ENCODE results near the gene TMEM169. TPM values are rescaled to one million over a fixed set of nuclear protein-coding genes. Genes with fewer than 3 reads are reported as not detected.

The TMEM169 gene
- total RNA-seq, 1 experiment from 2014 or later: 0.46 TPM

- no TSS peak for BruUV-seq (replicated peaks)
- Histone ChIP-seq H3K36me3 (ENCODE audit: low read depth) (peaks cover 88% of the 10 kb centered on the region), H3K9me3 (ENCODE audit: insufficient read depth, low read depth) (no peaks in the 10 kb centered on the region), H3K27ac (no peak overlapping the region), H3K4me1 (replicated peaks; ENCODE audit: insufficient read depth) (no peaks in the 10 kb centered on the region), H3K4me2 (no peak overlapping the region), H3K9me2 (ENCODE audit: insufficient read depth) (no peaks in the 10 kb centered on the region), H3F3A (ENCODE audit: insufficient read depth, low read depth) (peaks cover 20% of the 10 kb centered on the region; the same call in 1 of the 2 replicates), H3K79me2 (ENCODE audit: low read depth) (no peaks in the 10 kb centered on the region), H3K4me3 (no peak overlapping the region), H2AFZ (no peak overlapping the region), H3K27me3 (ENCODE audit: insufficient read depth, low read depth) (no peaks in the 10 kb centered on the region), H4K20me1 (ENCODE audit: insufficient read depth) (peaks cover 4% of the 10 kb centered on the region)
- no peak for DNase-seq
- intact Hi-C loops (cut with micrococcal nuclease; ENCODE audit: unreplicated experiment): no loop called here
- no peak for TF ChIP-seq EZH2 (IDR thresholded peaks at IDR 0.05; ENCODE audit: low read depth)
- no peak for TF ChIP-seq CTCF (conservative IDR thresholded peaks at IDR 0.05)
- CTCF ChIA-PET: interaction anchor here (0.7 kb wide), 1 partner anchor 35 kb away, joined by 3 read pairs; no protein-coding TSS in a partner anchor
- POLR2A ChIA-PET (ENCODE audit: unreplicated experiment): interaction anchor here (0.5 kb wide), 2 partner anchors 23 to 276 kb away, joined by 4 to 8 read pairs; no protein-coding TSS in a partner anchor
Measured at GRCh38 chr2:216149741-216150140, 68.0 kb downstream of the TMEM169 start.

- intact Hi-C loops (cut with micrococcal nuclease; ENCODE audit: unreplicated experiment): no loop called here
- Histone ChIP-seq H3K27ac (no peak overlapping the region), H3K9me2 (ENCODE audit: insufficient read depth) (no peaks in the 10 kb centered on the region), H3K4me2 (no peak overlapping the region), H3K36me3 (ENCODE audit: low read depth) (peaks cover 83% of the 10 kb centered on the region), H3K4me3 (no peak overlapping the region), H3K79me2 (ENCODE audit: low read depth) (no peaks in the 10 kb centered on the region), H3K9me3 (ENCODE audit: insufficient read depth, low read depth) (no peaks in the 10 kb centered on the region), H3K4me1 (replicated peaks; ENCODE audit: insufficient read depth) (no peaks in the 10 kb centered on the region), H3K27me3 (ENCODE audit: insufficient read depth, low read depth) (no peaks in the 10 kb centered on the region), H3F3A (ENCODE audit: insufficient read depth, low read depth) (peaks cover 17% of the 10 kb centered on the region; the same call in 1 of the 2 replicates), H4K20me1 (ENCODE audit: insufficient read depth) (peaks cover 11% of the 10 kb centered on the region), H2AFZ (no peak overlapping the region)
- no TSS peak for BruUV-seq (replicated peaks)
- TF ChIP-seq EZH2 (IDR thresholded peaks at IDR 0.05; ENCODE audit: low read depth): no peak
- peak; percentile 46; the same call in 1 of the 2 replicates for TF ChIP-seq CTCF (conservative IDR thresholded peaks at IDR 0.05)
- CTCF ChIA-PET: no interaction called here
- no peak for DNase-seq
- POLR2A ChIA-PET (ENCODE audit: unreplicated experiment): no interaction called here
Measured at GRCh38 chr2:216151313-216152025, 69.8 kb downstream of the TMEM169 start.

Other genes with a start within 250 kb of the TMEM169 start
- gene MREG, start 68.4 kb upstream of the TMEM169 start, total RNA-seq (2021): 23.0 and 27.5 TPM in 2 replicates
- gene PECR, start 110 bp upstream of the TMEM169 start, total RNA-seq (2021): 10.8 and 16.0 TPM in 2 replicates
- gene XRCC5, start 27.4 kb downstream of the TMEM169 start, total RNA-seq (2021): 242 and 275 TPM in 2 replicates

Data from PC-9 (cell line).